Testis (tissue), 3 donors: ENCODE results near the gene EFNB1. TPM values are rescaled to one million over a fixed set of nuclear protein-coding genes. Genes with fewer than 3 reads are reported as not detected.

Experiments used
- DNase-seq: peaks from one replicate; pipeline ENCODE4 v3.0.0-alpha.2; 2019
- H3K27ac ChIP-seq, 2 donors: fragments of 200-600 bp; sonication (generic); one replicate each; pipeline ENCODE4 v1.5.1; 2019
- H3K27me3 ChIP-seq: fragments of 200-600 bp; sonication (generic); one replicate; pipeline ENCODE4 v1.5.1; 2019
- H3K36me3 ChIP-seq: fragments of 200-600 bp; sonication (generic); one replicate; pipeline ENCODE4 v1.5.1; 2017; ENCODE audit warnings: low read depth; ENCODE audit errors: missing control alignments
- H3K4me1 ChIP-seq: fragments of 200-600 bp; sonication (generic); one replicate; pipeline ENCODE4 v1.5.1; 2019
- H3K4me3 ChIP-seq, 2 donors: fragments of 200-600 bp; sonication (generic); one replicate each; pipeline ENCODE4 v1.5.1; 2017 to 2019
- H3K9me3 ChIP-seq: fragments of 200-600 bp; sonication (generic); one replicate; pipeline ENCODE4 v1.5.1; 2017
- CTCF ChIP-seq, 3 experiments: fragments of 450-650 bp in 2 of 3; fragments of 200-600 bp in 1 of 3; sonication (generic) in 1 of 3; IDR thresholded peaks; one replicate each; pipeline ENCODE4 v1.5.1; 2016 to 2019; ENCODE audit warnings: antibody characterized with exemption in 3 of 3, mild to moderate bottlenecking in 2 of 3, moderate library complexity in 1 of 3
- POLR2A ChIP-seq: fragments of 450-650 bp; IDR thresholded peaks from one replicate; pipeline ENCODE4 v1.6.1; 2017; ENCODE audit warnings: antibody characterized with exemption, mild to moderate bottlenecking, moderate library complexity
- WGBS, 2 donors: methylation state at CpG; one replicate each; pipeline ENCODE4 v1.1.5; 2018; 5-methylcytosine and 5-hydroxymethylcytosine counted together
- intact Hi-C: fragments of 100-400 bp; cut with DNase I; formaldehyde crosslinking; loops from one replicate; pipeline ENCODE4 v1.15.1; 2023; ENCODE audit warnings: low total_unique reads
- polyA plus RNA-seq: library from polyadenylated mRNA; stranded (reverse); fragments of 350-450 nt; fragmentation: Illumina TruSeq; extraction: RNeasy Lipid Tissue Mini Kit (QIAGEN cat#74804); gene quantifications from one replicate; pipeline ENCODE4 v1.2.3, GENCODE V29; 2014; ENCODE audit warnings: low read depth, low replicate concordance; ENCODE audit not compliant: insufficient read depth
- total RNA-seq, 2 donors: library from RNA; depleted of rRNA; stranded (reverse); fragments of >200 nt; gene quantifications; one replicate each; pipeline ENCODE4 v1.2.3, GENCODE V29; 2016

EFNB1 gene
- total and polyA plus RNA-seq, 3 donors from 2014 or later = 14.6 to 29.4 (median 21.1) TPM

GRCh38 chrX:68847172-68847571 lies 18.4 kb downstream of the EFNB1 start:
- Histone ChIP-seq H3K27ac (no peak overlapping the region), H3K36me3 (no peaks in the 10 kb centered on the region), H3K4me3 (no peak overlapping the region), H3K4me1 (no peaks in the 10 kb centered on the region), H3K9me3 (no peaks in the 10 kb centered on the region), H3K27me3 (no peaks in the 10 kb centered on the region)
- no peak for DNase-seq
- 94 to 100% methylated on average over 1 to 4 of the region's 4 CpGs for WGBS, 2 donors
- TF ChIP-seq CTCF (IDR thresholded peaks at IDR 0.05) = no peak
- no peak for TF ChIP-seq POLR2A
- intact Hi-C loops = no loop called here

- 93 to 95% methylated on average over 6 to 8 of the region's 8 CpGs for WGBS, 2 donors
- no peaks in the 10 kb centered on the region for H3K9me3 ChIP-seq
- no peaks in the 10 kb centered on the region for H3K27me3 ChIP-seq
- H3K4me1 ChIP-seq = no peaks in the 10 kb centered on the region
- no peak overlapping the region for H3K4me3 ChIP-seq
- H3K36me3 ChIP-seq = no peaks in the 10 kb centered on the region
- H3K27ac ChIP-seq = no peak overlapping the region
- TF ChIP-seq CTCF (IDR thresholded peaks at IDR 0.05) (no peak), POLR2A (no peak)
- DNase-seq = no peak
- intact Hi-C loops = no loop called here
Observed at GRCh38 chrX:68848189-68848940, 19.5 kb downstream of the EFNB1 start.

- WGBS, 2 donors = 93 to 100% methylated on average over 1 to 8 of the region's 8 CpGs
- Histone ChIP-seq H3K27ac (no peak overlapping the region), H3K36me3 (no peaks in the 10 kb centered on the region), H3K4me1 (no peaks in the 10 kb centered on the region), H3K9me3 (no peaks in the 10 kb centered on the region), H3K27me3 (no peaks in the 10 kb centered on the region), H3K4me3 (no peak overlapping the region)
- intact Hi-C loops = no loop called here
- no peak for TF ChIP-seq CTCF (IDR thresholded peaks at IDR 0.05)
- no peak for TF ChIP-seq POLR2A
- DNase-seq = no peak
Observed at GRCh38 chrX:68851082-68851481, 22.3 kb downstream of the EFNB1 start.

GRCh38 chrX:68852046-68852445 lies 23.2 kb downstream of the EFNB1 start:
- 97 to 100% methylated on average over 1 to 3 of the region's 3 CpGs for WGBS, 2 donors
- TF ChIP-seq POLR2A = no peak
- no peak for TF ChIP-seq CTCF (IDR thresholded peaks at IDR 0.05)
- Histone ChIP-seq H3K4me1 (no peaks in the 10 kb centered on the region), H3K9me3 (no peaks in the 10 kb centered on the region), H3K27ac (no peak overlapping the region), H3K4me3 (no peak overlapping the region), H3K27me3 (no peaks in the 10 kb centered on the region), H3K36me3 (no peaks in the 10 kb centered on the region)
- intact Hi-C loops = no loop called here
- DNase-seq = no peak
